ENCODE results near the gene CDH11.

CDH11 gene

GRCh38 chr16:64948056-64948455 is 173.8 kb downstream of the CDH11 start:
- H3K4me3 ChIP-seq (ENCODE audit: low read length) = no peak overlapping the region
- TF ChIP-seq CTCF (conservative IDR thresholded peaks at IDR 0.05; ENCODE audit: low read depth, low read length) = no peak
- no peak for DNase-seq (ENCODE audit: low read depth)

- TF ChIP-seq CTCF (conservative IDR thresholded peaks at IDR 0.05; ENCODE audit: low read depth, low read length) = no peak
- H3K4me3 ChIP-seq (ENCODE audit: low read length) = no peak overlapping the region
- DNase-seq (ENCODE audit: low read depth) = no peak
Observed at GRCh38 chr16:64947651-64948050, 174.2 kb downstream of the CDH11 start.

GRCh38 chr16:64933885-64934284 is 188.0 kb downstream of the CDH11 start:
- DNase-seq (ENCODE audit: low read depth) = no peak
- no peak for TF ChIP-seq CTCF (conservative IDR thresholded peaks at IDR 0.05; ENCODE audit: low read depth, low read length)
- H3K4me3 ChIP-seq (ENCODE audit: low read length) = no peak overlapping the region

- no peak overlapping the region for H3K4me3 ChIP-seq (ENCODE audit: low read length)
- DNase-seq (ENCODE audit: low read depth) = no peak
- no peak for TF ChIP-seq CTCF (conservative IDR thresholded peaks at IDR 0.05; ENCODE audit: low read depth, low read length)
Observed at GRCh38 chr16:64926476-64926875, 195.4 kb downstream of the CDH11 start.

- no peak overlapping the region for H3K4me3 ChIP-seq (ENCODE audit: low read length)
- no peak for TF ChIP-seq CTCF (conservative IDR thresholded peaks at IDR 0.05; ENCODE audit: low read depth, low read length)
- DNase-seq (ENCODE audit: low read depth) = no peak
Observed at GRCh38 chr16:64925166-64925565, 196.7 kb downstream of the CDH11 start.

- no peak for DNase-seq (ENCODE audit: low read depth)
- no peak for TF ChIP-seq CTCF (conservative IDR thresholded peaks at IDR 0.05; ENCODE audit: low read depth, low read length)
- H3K4me3 ChIP-seq (ENCODE audit: low read length) = no peak overlapping the region
Observed at GRCh38 chr16:64924086-64924485, 197.8 kb downstream of the CDH11 start.

GRCh38 chr16:64919929-64920607 is 201.8 kb downstream of the CDH11 start:
- TF ChIP-seq CTCF (conservative IDR thresholded peaks at IDR 0.05; ENCODE audit: low read depth, low read length) = no peak
- H3K4me3 ChIP-seq (ENCODE audit: low read length) = no peak overlapping the region
- peak; percentile 8 for DNase-seq (ENCODE audit: low read depth)

Measured in retinal pigment epithelial cell (primary cell).